Stimulated activated CD8-positive, alpha-beta memory T cell treated with anti-CD3 and anti-CD28 coated beads, Interleukin-7, amount 100 ng/mL, for 24 hours (primary cell): Measurements from ENCODE around the gene SMIM17.
"Not testable (repeated sequence)": the region's sequence is repeated elsewhere in the genome, so short reads cannot be mapped to it uniquely, and the experiment has no call there.

Experiments
- DNase-seq: peaks from one replicate; pipeline ENCODE4 v3.0.0-alpha.2; 2020; ENCODE audit warnings: low read depth

Gene SMIM17

DNA sequence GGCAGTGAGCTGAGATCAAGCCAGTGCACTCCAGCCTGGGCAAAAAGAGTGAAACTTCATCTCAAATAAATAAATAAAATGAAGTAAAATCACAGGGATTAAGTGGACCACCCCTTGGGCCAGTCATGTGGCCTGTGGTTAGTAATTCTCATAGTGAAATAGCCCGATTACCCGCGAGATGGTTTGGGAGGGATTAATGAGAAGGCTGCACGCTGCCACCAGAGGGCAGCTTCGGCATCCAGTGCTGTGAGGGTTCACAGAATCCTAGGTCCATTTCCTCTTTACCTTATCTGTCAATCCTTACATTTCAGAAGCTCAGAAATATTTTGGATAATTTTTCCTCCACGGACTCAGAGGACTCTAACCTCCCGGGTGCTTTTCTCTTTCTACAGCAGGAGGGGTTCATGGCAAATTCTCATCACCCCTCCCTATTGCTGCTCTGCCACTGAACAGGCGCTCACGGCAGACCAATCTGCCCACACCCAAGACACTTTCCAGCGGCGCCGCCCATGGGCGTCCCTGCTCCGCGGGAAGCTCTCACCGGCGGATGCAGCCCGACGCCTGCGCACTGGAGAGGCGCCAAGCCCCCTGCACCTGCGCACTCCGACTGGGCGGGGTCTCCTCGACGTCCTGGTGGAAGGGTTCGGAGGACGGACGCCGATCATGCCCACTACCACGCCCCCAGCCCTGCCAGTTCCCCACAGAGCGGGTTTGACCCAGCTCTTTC, 17.6 kb downstream of the SMIM17 start:
- DNase-seq = no peak

- no peak for DNase-seq
Observed at GRCh38 chr19:56661248-56661647, 18.3 kb downstream of the SMIM17 start.

DNA sequence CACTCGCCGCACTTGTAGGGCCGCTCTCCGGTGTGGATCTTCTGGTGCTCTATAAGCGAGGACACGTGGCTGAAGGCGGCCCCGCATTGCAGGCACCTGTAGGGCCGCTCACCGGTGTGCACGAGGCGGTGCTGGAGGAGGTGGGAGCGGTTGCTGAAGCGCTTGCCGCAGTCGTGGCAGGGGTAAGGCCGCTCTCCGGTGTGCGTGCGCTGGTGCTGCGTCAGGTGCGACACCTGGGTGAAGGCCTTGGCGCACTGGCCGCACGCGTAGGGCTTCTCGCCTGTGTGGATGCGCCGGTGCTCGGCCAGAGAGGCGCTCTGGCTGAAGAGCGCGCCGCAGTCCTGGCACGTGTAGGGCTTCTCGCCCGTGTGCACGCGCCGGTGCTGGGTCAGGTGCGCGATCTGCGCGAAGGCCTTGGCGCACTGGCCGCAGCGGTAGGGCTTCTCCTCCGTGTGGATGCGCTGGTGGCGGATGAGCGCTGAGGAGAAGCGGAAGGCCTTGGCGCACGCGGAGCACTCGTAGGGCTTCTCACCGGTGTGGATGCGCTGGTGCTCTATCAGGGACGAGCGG, 21.1 kb downstream of the SMIM17 start:
- no peak for DNase-seq

DNA sequence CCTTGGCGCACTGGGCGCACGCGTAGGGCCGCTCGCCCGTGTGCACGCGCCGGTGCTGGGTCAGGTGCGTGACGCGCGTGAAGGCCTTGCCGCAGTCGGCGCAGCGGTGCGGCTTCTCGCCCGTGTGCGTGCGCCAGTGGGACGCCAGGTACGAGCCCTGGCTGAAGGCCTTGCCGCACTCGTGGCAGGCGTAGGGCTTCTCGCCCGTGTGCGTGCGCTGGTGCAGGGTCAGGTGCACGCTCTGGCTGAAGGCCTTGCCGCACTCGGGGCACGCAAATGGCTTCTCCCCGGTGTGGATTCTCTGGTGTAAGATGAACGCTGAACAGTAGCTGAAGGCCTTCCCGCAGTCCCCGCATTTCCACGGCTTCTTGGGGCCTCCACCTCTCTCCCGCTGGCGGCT, 21.6 kb downstream of the SMIM17 start:
- DNase-seq = no peak

DNA sequence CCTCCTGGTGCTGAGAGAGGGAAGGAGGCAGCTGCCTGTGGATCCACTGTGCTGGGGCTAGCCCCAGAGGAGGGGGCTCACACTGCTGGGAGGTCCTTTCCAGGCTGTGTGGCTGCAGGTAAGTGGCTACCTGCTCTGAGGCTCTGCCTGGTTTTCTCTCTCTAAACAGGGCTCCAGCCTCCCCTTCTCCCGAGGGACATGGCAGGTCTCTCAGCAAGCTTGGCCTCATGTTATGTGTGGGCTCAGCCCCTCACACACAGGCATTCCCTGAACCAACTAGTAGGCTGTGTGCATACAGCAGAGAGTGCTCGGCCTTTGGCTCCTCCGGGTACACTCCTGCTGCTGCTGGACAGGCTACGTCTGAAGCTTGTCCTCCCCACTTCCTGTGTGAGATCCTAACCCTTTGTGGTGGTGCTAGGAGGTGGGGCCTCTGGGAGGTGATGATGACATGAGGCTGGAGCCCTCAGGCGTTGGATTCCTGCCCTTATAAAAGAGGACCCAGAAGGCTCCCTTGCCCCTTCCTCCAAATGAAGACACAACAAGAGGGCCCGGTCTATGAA, 24.4 kb downstream of the SMIM17 start:
- no peak for DNase-seq

- DNase-seq = no peak
Observed at GRCh38 chr19:56668676-56669075, 25.7 kb downstream of the SMIM17 start.

DNA sequence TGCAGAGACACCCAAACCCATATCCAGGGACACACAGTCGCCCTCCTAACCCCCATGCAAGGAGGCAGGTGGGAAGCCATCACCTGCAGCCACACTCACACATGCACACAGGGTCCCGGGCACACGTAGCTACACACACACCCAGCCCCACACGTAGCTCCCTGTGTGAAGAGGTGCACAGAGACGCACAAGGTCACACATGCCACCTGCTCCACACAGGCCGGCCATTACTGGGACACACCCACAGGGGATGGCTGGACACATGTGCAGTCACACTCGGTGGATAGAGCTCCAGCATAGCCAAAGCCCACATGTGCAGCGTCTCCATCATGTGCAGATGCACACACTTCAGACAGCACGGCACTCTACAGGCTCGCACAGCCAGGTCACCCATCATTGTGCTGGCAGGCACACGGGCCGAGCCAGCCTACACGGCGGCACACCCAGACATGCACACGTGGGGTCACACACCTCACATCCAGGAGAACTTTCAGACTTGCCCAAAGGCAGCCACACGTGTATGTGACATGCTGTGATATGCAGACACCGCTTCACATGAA, 27.5 kb downstream of the SMIM17 start:
- DNase-seq = no peak

GRCh38 chr19:56670961-56671612, 28.1 kb downstream of the SMIM17 start:
- DNase-seq = no peak

GRCh38 chr19:56671613-56671994, 28.6 kb downstream of the SMIM17 start, which contains the start of gene ZNF835:
Gene ZNF835 (minus strand): TSS chr19:56671757. CDS start chr19:56665198, 6,559 bp downstream.
- DNase-seq = peak; percentile 64

GRCh38 chr19:56672610-56673009, 29.7 kb downstream of the SMIM17 start:
- not testable (repeated sequence) for DNase-seq

GRCh38 chr19:56678205-56678604, 35.2 kb downstream of the SMIM17 start:
- DNase-seq = no peak

GRCh38 chr19:56681702-56682101, 38.7 kb downstream of the SMIM17 start:
- no peak for DNase-seq

GRCh38 chr19:56683116-56683515, 40.2 kb downstream of the SMIM17 start:
- no peak for DNase-seq

- DNase-seq = no peak
Observed at GRCh38 chr19:56687031-56687430, 44.1 kb downstream of the SMIM17 start.

DNA sequence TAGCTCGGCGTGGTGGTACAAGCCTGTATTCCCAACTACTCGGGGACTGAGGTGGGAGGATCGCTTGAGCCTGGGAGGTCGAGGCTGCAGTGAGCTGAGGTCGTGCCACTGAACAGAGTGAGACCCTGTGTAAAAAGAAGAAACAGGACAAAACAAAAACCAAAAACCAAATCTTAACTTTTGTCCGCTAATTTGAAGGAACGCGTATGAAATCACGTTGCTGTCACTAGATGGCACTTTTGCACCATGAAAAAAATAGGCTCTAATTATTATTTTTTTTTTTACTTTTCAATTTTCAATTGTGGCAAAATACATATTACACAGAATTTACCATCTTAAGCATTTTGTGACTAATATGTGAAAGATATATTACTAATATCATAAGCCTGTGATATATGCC, 46.2 kb downstream of the SMIM17 start:
- no peak for DNase-seq

GRCh38 chr19:56690670-56691069, 47.7 kb downstream of the SMIM17 start:
- DNase-seq = no peak

- no peak for DNase-seq
Observed at GRCh38 chr19:56692206-56692895, 49.4 kb downstream of the SMIM17 start.

DNA sequence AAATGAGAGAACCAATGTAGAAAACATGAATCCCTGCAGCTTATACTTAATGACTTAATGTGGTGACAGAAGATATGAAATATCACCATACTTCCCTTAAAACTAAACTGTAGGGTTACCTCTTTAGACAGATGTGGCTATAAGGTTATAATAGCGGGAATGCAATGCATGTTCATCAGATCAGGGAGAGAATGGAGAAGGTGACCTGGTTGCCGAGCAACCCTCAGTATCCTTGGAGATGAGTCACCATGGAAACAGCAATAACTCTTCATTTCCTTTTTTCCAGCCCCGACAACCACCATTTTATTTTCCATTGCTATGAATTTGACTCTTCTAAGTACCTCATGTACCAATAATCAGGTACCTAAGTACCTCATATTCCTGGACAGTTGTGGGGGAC, 56.6 kb downstream of the SMIM17 start:
- DNase-seq = no peak

DNA sequence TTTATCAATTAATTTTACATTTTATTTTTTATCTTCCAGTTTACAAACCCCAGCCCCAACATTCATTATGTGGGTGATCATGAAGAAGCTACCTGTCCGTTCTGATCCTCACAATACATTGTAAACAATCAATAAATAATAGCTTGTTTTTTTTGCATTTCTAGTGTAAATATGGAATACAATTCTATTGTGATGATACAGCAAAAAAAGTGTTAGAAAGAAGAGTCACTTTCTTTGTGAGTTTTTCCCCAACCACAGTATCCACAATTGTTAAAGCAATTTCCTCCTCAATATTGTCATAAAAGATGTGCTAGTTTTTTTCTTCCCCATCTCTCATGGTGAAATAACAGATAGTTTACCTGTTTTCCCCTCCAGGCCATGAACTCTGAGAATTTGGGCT, 58.9 kb downstream of the SMIM17 start:
- DNase-seq = no peak

GRCh38 chr19:56705939-56706338, 63.0 kb downstream of the SMIM17 start:
- DNase-seq = no peak
